ENCODE measurements around the gene ZNF311. TPM values are rescaled to one million over a fixed set of nuclear protein-coding genes. Genes with fewer than 3 reads are reported as not detected.

ZNF311 gene
- total and polyA plus RNA-seq, 9 of the 15 experiments (the other 6 are each of a cell fraction or from before 2014, with no cell fraction given) = 5.1 to 10.0 (median 7.5) TPM

- TF ChIP-seq, protein P1, sequence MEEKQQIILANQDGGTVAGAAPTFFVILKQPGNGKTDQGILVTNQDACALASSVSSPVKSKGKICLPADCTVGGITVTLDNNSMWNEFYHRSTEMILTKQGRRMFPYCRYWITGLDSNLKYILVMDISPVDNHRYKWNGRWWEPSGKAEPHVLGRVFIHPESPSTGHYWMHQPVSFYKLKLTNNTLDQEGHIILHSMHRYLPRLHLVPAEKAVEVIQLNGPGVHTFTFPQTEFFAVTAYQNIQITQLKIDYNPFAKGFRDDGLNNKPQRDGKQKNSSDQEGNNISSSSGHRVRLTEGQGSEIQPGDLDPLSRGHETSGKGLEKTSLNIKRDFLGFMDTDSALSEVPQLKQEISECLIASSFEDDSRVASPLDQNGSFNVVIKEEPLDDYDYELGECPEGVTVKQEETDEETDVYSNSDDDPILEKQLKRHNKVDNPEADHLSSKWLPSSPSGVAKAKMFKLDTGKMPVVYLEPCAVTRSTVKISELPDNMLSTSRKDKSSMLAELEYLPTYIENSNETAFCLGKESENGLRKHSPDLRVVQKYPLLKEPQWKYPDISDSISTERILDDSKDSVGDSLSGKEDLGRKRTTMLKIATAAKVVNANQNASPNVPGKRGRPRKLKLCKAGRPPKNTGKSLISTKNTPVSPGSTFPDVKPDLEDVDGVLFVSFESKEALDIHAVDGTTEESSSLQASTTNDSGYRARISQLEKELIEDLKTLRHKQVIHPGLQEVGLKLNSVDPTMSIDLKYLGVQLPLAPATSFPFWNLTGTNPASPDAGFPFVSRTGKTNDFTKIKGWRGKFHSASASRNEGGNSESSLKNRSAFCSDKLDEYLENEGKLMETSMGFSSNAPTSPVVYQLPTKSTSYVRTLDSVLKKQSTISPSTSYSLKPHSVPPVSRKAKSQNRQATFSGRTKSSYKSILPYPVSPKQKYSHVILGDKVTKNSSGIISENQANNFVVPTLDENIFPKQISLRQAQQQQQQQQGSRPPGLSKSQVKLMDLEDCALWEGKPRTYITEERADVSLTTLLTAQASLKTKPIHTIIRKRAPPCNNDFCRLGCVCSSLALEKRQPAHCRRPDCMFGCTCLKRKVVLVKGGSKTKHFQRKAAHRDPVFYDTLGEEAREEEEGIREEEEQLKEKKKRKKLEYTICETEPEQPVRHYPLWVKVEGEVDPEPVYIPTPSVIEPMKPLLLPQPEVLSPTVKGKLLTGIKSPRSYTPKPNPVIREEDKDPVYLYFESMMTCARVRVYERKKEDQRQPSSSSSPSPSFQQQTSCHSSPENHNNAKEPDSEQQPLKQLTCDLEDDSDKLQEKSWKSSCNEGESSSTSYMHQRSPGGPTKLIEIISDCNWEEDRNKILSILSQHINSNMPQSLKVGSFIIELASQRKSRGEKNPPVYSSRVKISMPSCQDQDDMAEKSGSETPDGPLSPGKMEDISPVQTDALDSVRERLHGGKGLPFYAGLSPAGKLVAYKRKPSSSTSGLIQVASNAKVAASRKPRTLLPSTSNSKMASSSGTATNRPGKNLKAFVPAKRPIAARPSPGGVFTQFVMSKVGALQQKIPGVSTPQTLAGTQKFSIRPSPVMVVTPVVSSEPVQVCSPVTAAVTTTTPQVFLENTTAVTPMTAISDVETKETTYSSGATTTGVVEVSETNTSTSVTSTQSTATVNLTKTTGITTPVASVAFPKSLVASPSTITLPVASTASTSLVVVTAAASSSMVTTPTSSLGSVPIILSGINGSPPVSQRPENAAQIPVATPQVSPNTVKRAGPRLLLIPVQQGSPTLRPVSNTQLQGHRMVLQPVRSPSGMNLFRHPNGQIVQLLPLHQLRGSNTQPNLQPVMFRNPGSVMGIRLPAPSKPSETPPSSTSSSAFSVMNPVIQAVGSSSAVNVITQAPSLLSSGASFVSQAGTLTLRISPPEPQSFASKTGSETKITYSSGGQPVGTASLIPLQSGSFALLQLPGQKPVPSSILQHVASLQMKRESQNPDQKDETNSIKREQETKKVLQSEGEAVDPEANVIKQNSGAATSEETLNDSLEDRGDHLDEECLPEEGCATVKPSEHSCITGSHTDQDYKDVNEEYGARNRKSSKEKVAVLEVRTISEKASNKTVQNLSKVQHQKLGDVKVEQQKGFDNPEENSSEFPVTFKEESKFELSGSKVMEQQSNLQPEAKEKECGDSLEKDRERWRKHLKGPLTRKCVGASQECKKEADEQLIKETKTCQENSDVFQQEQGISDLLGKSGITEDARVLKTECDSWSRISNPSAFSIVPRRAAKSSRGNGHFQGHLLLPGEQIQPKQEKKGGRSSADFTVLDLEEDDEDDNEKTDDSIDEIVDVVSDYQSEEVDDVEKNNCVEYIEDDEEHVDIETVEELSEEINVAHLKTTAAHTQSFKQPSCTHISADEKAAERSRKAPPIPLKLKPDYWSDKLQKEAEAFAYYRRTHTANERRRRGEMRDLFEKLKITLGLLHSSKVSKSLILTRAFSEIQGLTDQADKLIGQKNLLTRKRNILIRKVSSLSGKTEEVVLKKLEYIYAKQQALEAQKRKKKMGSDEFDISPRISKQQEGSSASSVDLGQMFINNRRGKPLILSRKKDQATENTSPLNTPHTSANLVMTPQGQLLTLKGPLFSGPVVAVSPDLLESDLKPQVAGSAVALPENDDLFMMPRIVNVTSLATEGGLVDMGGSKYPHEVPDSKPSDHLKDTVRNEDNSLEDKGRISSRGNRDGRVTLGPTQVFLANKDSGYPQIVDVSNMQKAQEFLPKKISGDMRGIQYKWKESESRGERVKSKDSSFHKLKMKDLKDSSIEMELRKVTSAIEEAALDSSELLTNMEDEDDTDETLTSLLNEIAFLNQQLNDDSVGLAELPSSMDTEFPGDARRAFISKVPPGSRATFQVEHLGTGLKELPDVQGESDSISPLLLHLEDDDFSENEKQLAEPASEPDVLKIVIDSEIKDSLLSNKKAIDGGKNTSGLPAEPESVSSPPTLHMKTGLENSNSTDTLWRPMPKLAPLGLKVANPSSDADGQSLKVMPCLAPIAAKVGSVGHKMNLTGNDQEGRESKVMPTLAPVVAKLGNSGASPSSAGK (IDR thresholded peaks at IDR 0.05) = peak; percentile 55
- TF ChIP-seq NFIC (IDR thresholded peaks at IDR 0.05) (peak; percentile 36), EHMT2 (IDR thresholded peaks at IDR 0.05) (peak; percentile 81), ZNF766 (CRISPR knock-in tag; conservative IDR thresholded peaks at IDR 0.05) (peak; percentile 75; the same call in 1 of the 2 replicates), OTX1 (CRISPR knock-in tag; IDR thresholded peaks at IDR 0.05) (peak; percentile 58; the same call in 1 of the 2 replicates), MAX (CRISPR knock-in tag; IDR thresholded peaks at IDR 0.05) (peak; percentile 48), RFX1 (IDR thresholded peaks at IDR 0.05) (peak; percentile 62; the same call in 1 of the 2 replicates), FOSL1 (tag; conservative IDR thresholded peaks at IDR 0.05) (peak; percentile 70), ATF7 (IDR thresholded peaks at IDR 0.05) (peak; percentile 68), ZNF583 (CRISPR knock-in tag; IDR thresholded peaks at IDR 0.05) (0 out of 2 replicates have a peak, but pooled peaks have one; percentile 16), NBN (IDR thresholded peaks at IDR 0.05; ENCODE audit: low read depth) (peak; percentile 73; the same call in 1 of the 2 replicates), CXXC5 (CRISPR knock-in tag; IDR thresholded peaks at IDR 0.05) (peak; percentile 56; the same call in 1 of the 2 replicates), TCFL5 (CRISPR knock-in tag; conservative IDR thresholded peaks at IDR 0.05) (0 out of 2 replicates have a peak, but pooled peaks have one; percentile 14), BRD9 (IDR thresholded peaks at IDR 0.05; ENCODE audit: low read depth, partially characterized antibody) (peak; percentile 89), BCL6 (CRISPR knock-in tag; IDR thresholded peaks at IDR 0.05) (no peak), MTA2 (IDR thresholded peaks at IDR 0.05; ENCODE audit: low read depth) (peak; percentile 11; the same call in 1 of the 2 replicates)
- TF ChIP-seq, protein P2, sequence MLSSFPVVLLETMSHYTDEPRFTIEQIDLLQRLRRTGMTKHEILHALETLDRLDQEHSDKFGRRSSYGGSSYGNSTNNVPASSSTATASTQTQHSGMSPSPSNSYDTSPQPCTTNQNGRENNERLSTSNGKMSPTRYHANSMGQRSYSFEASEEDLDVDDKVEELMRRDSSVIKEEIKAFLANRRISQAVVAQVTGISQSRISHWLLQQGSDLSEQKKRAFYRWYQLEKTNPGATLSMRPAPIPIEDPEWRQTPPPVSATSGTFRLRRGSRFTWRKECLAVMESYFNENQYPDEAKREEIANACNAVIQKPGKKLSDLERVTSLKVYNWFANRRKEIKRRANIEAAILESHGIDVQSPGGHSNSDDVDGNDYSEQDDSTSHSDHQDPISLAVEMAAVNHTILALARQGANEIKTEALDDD (IDR thresholded peaks at IDR 0.05) = peak; percentile 81
These were observed 44.1 kb downstream of the ZNF311 start (continued) for GRCh38 chr6:28960846-28961500.
